Measurements from ENCODE around the gene ENOPH1.
A peak's percentile ranks its signal among the peaks of the same experiment; 100 is the strongest.

The ENOPH1 gene

GRCh38 chr4:82484996-82485783, 54.8 kb downstream of the ENOPH1 start:
- TF ChIP-seq JUND (IDR thresholded peaks at IDR 0.05; ENCODE audit: low read depth): no peak
- no peak for DNase-seq (ENCODE audit: low read depth in 1 of 2, low spot score in 1 of 2)
- in situ Hi-C loops (cut with HindIII; ENCODE audit: low pct_unique_long_range_greater_than_20kb, low sequenced_read_pairs): no loop called here

- in situ Hi-C loops (cut with HindIII; ENCODE audit: low pct_unique_long_range_greater_than_20kb, low sequenced_read_pairs): no loop called here
- TF ChIP-seq JUND (IDR thresholded peaks at IDR 0.05; ENCODE audit: low read depth): no peak
- no peak for DNase-seq (ENCODE audit: low read depth in 1 of 2, low spot score in 1 of 2)
Observed at GRCh38 chr4:82489076-82489475, 58.7 kb downstream of the ENOPH1 start.

- in situ Hi-C loops (cut with HindIII; ENCODE audit: low pct_unique_long_range_greater_than_20kb, low sequenced_read_pairs): no loop called here
- TF ChIP-seq JUND (IDR thresholded peaks at IDR 0.05; ENCODE audit: low read depth): no peak
- DNase-seq (ENCODE audit: low read depth in 1 of 2, low spot score in 1 of 2): no peak
Observed at GRCh38 chr4:82489987-82490386, 59.6 kb downstream of the ENOPH1 start.

GRCh38 chr4:82491251-82491960, 61.0 kb downstream of the ENOPH1 start:
- in situ Hi-C loops (cut with HindIII; ENCODE audit: low pct_unique_long_range_greater_than_20kb, low sequenced_read_pairs): no loop called here
- peak in 1 of 2 experiments; percentile 50 for DNase-seq (ENCODE audit: low read depth in 1 of 2, low spot score in 1 of 2)
- TF ChIP-seq JUND (IDR thresholded peaks at IDR 0.05; ENCODE audit: low read depth): no peak

GRCh38 chr4:82493721-82494425, 63.5 kb downstream of the ENOPH1 start:
- DNase-seq (ENCODE audit: low read depth in 1 of 2, low spot score in 1 of 2): no peak
- in situ Hi-C loops (cut with HindIII; ENCODE audit: low pct_unique_long_range_greater_than_20kb, low sequenced_read_pairs): no loop called here
- no peak for TF ChIP-seq JUND (IDR thresholded peaks at IDR 0.05; ENCODE audit: low read depth)

- DNase-seq (ENCODE audit: low read depth in 1 of 2, low spot score in 1 of 2): no peak
- no peak for TF ChIP-seq JUND (IDR thresholded peaks at IDR 0.05; ENCODE audit: low read depth)
- in situ Hi-C loops (cut with HindIII; ENCODE audit: low pct_unique_long_range_greater_than_20kb, low sequenced_read_pairs): no loop called here
Observed at GRCh38 chr4:82495666-82496065, 65.3 kb downstream of the ENOPH1 start.

- in situ Hi-C loops (cut with HindIII; ENCODE audit: low pct_unique_long_range_greater_than_20kb, low sequenced_read_pairs): no loop called here
- TF ChIP-seq JUND (IDR thresholded peaks at IDR 0.05; ENCODE audit: low read depth): no peak
- no peak for DNase-seq (ENCODE audit: low read depth in 1 of 2, low spot score in 1 of 2)
Observed at GRCh38 chr4:82496349-82496748, 66.0 kb downstream of the ENOPH1 start.

- in situ Hi-C loops (cut with HindIII; ENCODE audit: low pct_unique_long_range_greater_than_20kb, low sequenced_read_pairs): no loop called here
- no peak for TF ChIP-seq JUND (IDR thresholded peaks at IDR 0.05; ENCODE audit: low read depth)
- peak in 1 of 2 experiments; percentile 18 for DNase-seq (ENCODE audit: low read depth in 1 of 2, low spot score in 1 of 2)
Observed at GRCh38 chr4:82499738-82500434, 69.5 kb downstream of the ENOPH1 start.

- DNase-seq (ENCODE audit: low read depth in 1 of 2, low spot score in 1 of 2): no peak
- no peak for TF ChIP-seq JUND (IDR thresholded peaks at IDR 0.05; ENCODE audit: low read depth)
- in situ Hi-C loops (cut with HindIII; ENCODE audit: low pct_unique_long_range_greater_than_20kb, low sequenced_read_pairs): no loop called here
Observed at GRCh38 chr4:82500435-82501153, 70.2 kb downstream of the ENOPH1 start.

- DNase-seq (ENCODE audit: low read depth in 1 of 2, low spot score in 1 of 2): no peak
- in situ Hi-C loops (cut with HindIII; ENCODE audit: low pct_unique_long_range_greater_than_20kb, low sequenced_read_pairs): no loop called here
- TF ChIP-seq JUND (IDR thresholded peaks at IDR 0.05; ENCODE audit: low read depth): no peak
Observed at GRCh38 chr4:82501154-82501442, 70.7 kb downstream of the ENOPH1 start.

- in situ Hi-C loops (cut with HindIII; ENCODE audit: low pct_unique_long_range_greater_than_20kb, low sequenced_read_pairs): no loop called here
- TF ChIP-seq JUND (IDR thresholded peaks at IDR 0.05; ENCODE audit: low read depth): no peak
- DNase-seq (ENCODE audit: low read depth in 1 of 2, low spot score in 1 of 2): no peak
Observed at GRCh38 chr4:82508011-82508410, 77.6 kb downstream of the ENOPH1 start.

GRCh38 chr4:82508806-82509428, 78.5 kb downstream of the ENOPH1 start:
- in situ Hi-C loops (cut with HindIII; ENCODE audit: low pct_unique_long_range_greater_than_20kb, low sequenced_read_pairs): no loop called here
- no peak for TF ChIP-seq JUND (IDR thresholded peaks at IDR 0.05; ENCODE audit: low read depth)
- DNase-seq (ENCODE audit: low read depth in 1 of 2, low spot score in 1 of 2): no peak
